Measurements from ENCODE around the gene IQGAP2.

- TF ChIP-seq CTCF (IDR thresholded peaks at IDR 0.05; ENCODE audit: low read depth, low read length, poor library complexity, severe bottlenecking) (no peak), EZH2phosphoT487 (IDR thresholded peaks at IDR 0.05; ENCODE audit: borderline replicate concordance, low read length) (no peak)
These were observed 183.4 kb downstream of the IQGAP2 start for GRCh38 chr5:76586531-76586930.

Measured in DOHH2 (cell line).